ENCODE results near the gene FUT2. TPM values are rescaled to one million over a fixed set of nuclear protein-coding genes. Genes with fewer than 3 reads are reported as not detected.
"Not testable (repeated sequence)": the region's sequence is repeated elsewhere in the genome, so short reads cannot be mapped to it uniquely, and the experiment has no call there.

The FUT2 gene
- total RNA-seq, 3 donors from 2014 or later, result 44.7 to 137 (median 116) TPM

DNA sequence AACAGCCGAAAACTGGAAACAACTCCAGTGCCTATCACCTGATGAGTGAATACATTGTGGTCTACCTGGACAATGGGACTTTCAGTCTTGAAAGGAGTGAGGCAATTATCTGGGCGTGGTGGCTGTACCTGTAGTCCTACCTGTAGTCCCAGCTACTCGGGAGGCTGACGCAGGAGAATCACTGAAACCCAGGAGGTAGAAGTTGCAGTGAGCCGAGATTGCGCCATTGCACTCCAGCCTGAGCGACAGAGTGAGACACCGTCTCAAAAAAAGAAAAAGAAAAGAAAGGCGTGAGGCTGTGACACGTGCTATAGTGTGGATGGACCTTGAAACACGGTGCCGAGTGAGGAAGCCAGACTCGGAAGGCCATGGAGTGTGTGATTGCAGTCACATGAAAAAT lies 18.9 kb upstream of the FUT2 start:
- Histone ChIP-seq H3K4me3 (no peak overlapping the region), H3K36me3 (ENCODE audit: low read depth) (no peaks in the 10 kb centered on the region), H3K4me1 (ENCODE audit: low read depth) (peaks cover 20% of the 10 kb centered on the region), H3K9me3 (no peaks in the 10 kb centered on the region)
- no peak for TF ChIP-seq CTCF (IDR thresholded peaks at IDR 0.05)
- ATAC-seq (peak; percentile 80), DNase-seq (peak; percentile 55 to 68 (median 59))
- intact Hi-C loops (cut with DNase I, micrococcal nuclease), result no loop called here

- TF ChIP-seq CTCF (IDR thresholded peaks at IDR 0.05), result no peak
- Histone ChIP-seq H3K36me3 (ENCODE audit: low read depth) (no peaks in the 10 kb centered on the region), H3K4me3 (no peak overlapping the region), H3K4me1 (ENCODE audit: low read depth) (peaks cover 20% of the 10 kb centered on the region), H3K9me3 (no peaks in the 10 kb centered on the region)
- intact Hi-C loops (cut with DNase I, micrococcal nuclease), result no loop called here
- ATAC-seq (peak; percentile 81), DNase-seq (peak; percentile 64 to 68 (median 65))
Measured at GRCh38 chr19:48678201-48678600, 17.6 kb upstream of the FUT2 start.

- H3K9me3 ChIP-seq; ATAC-seq; intact Hi-C loops (cut with DNase I, micrococcal nuclease); DNase-seq; H3K4me3 ChIP-seq; H3K36me3 ChIP-seq (ENCODE audit: low read depth): not testable (repeated sequence)
- peaks cover 26% of the 10 kb centered on the region for H3K4me1 ChIP-seq (ENCODE audit: low read depth)
Measured at GRCh38 chr19:48680006-48680405, 15.8 kb upstream of the FUT2 start.

- intact Hi-C loops (cut with DNase I, micrococcal nuclease), result no loop called here
- Histone ChIP-seq H3K36me3 (ENCODE audit: low read depth) (no peaks in the 10 kb centered on the region), H3K4me3 (no peak overlapping the region), H3K9me3 (no peaks in the 10 kb centered on the region), H3K4me1 (ENCODE audit: low read depth) (peaks cover 22% of the 10 kb centered on the region)
- ATAC-seq (no peak), DNase-seq (no peak)
- no peak for TF ChIP-seq CTCF (IDR thresholded peaks at IDR 0.05)
Measured at GRCh38 chr19:48680436-48681126, 15.2 kb upstream of the FUT2 start.

- Histone ChIP-seq H3K9me3 (no peaks in the 10 kb centered on the region), H3K4me3 (no peak overlapping the region), H3K36me3 (ENCODE audit: low read depth) (no peaks in the 10 kb centered on the region), H3K4me1 (ENCODE audit: low read depth) (peaks cover 19% of the 10 kb centered on the region)
- intact Hi-C loops (cut with DNase I, micrococcal nuclease), result no loop called here
- no peak for TF ChIP-seq CTCF (IDR thresholded peaks at IDR 0.05)
- DNase-seq (no peak), ATAC-seq (no peak)
Measured at GRCh38 chr19:48681127-48681470, 14.7 kb upstream of the FUT2 start.

GRCh38 chr19:48683349-48683748 lies 12.4 kb upstream of the FUT2 start:
- no peaks in the 10 kb centered on the region for H3K36me3 ChIP-seq (ENCODE audit: low read depth)
- intact Hi-C loops (cut with DNase I, micrococcal nuclease), result no loop called here
- no peaks in the 10 kb centered on the region for H3K9me3 ChIP-seq
- peaks cover 11% of the 10 kb centered on the region for H3K4me1 ChIP-seq (ENCODE audit: low read depth)
- no peak for DNase-seq
- no peak for TF ChIP-seq CTCF (IDR thresholded peaks at IDR 0.05)
- no peak overlapping the region for H3K4me3 ChIP-seq
- no peak for ATAC-seq

Measured in mucosa of descending colon (tissue), 3 donors.